MCF 10A (cell line): Measurements from ENCODE around the gene ADAP1. TPM values are rescaled to one million over a fixed set of nuclear protein-coding genes. Genes with fewer than 3 reads are reported as not detected.

ENCODE experiments used
- BruUV-seq: library from RNA; stranded (reverse); fragments of 400-500 nt; replicated peaks from 2 replicates; lab custom pipeline; 2021; lab: Mats Ljungman, UMichigan
- CTCF ChIA-PET: fragments of 300-600 bp; sonication (Branson Sonifier 250); formaldehyde crosslinking; extraction: SDS; loops from one replicate; lab custom pipeline; 2021; ENCODE audit warnings: antibody characterized with exemption, inconsistent platforms; lab: Yijun Ruan, JAX
- POLR2A ChIA-PET: fragments of 300-600, 350-650 bp; sonication (Branson Sonifier 250); formaldehyde crosslinking; extraction: SDS; loops from one replicate; lab custom pipeline; 2020; ENCODE audit warnings: antibody characterized with exemption, inconsistent platforms; lab: Yijun Ruan, JAX
- DNase-seq: peaks from one replicate; pipeline ENCODE4 v3.0.0-alpha.2; 2018; ENCODE audit not compliant: unreplicated experiment
- H3K27ac Mint-ChIP-seq: one replicate; pipeline ENCODE4 v1.8.0; 2022; ENCODE audit warnings: mild to moderate bottlenecking, low read depth, mixed read lengths; ENCODE audit not compliant: unreplicated experiment
- H3K27me3 Mint-ChIP-seq: one replicate; pipeline ENCODE4 v1.8.0; 2022; ENCODE audit warnings: mixed read lengths; ENCODE audit not compliant: insufficient read depth, unreplicated experiment
- H3K36me3 Mint-ChIP-seq: one replicate; pipeline ENCODE4 v1.8.0; 2022; ENCODE audit warnings: mild to moderate bottlenecking, moderate library complexity, mixed read lengths; ENCODE audit not compliant: insufficient read depth, unreplicated experiment
- H3K4me1 Mint-ChIP-seq: one replicate; pipeline ENCODE4 v1.8.0; 2022; ENCODE audit warnings: mixed read lengths; ENCODE audit not compliant: insufficient read depth, unreplicated experiment
- H3K4me3 Mint-ChIP-seq: one replicate; pipeline ENCODE4 v1.8.0; 2022; ENCODE audit warnings: mild to moderate bottlenecking, moderate library complexity, mixed read lengths; ENCODE audit not compliant: unreplicated experiment
- H3K9me3 Mint-ChIP-seq: one replicate; pipeline ENCODE4 v1.8.0; 2022; ENCODE audit warnings: mixed read lengths; ENCODE audit not compliant: unreplicated experiment
- intact Hi-C: fragments of 100-400 bp; cut with micrococcal nuclease; formaldehyde crosslinking; loops from 2 replicates; pipeline ENCODE4 v1.14.1; 2022
- total RNA-seq: library from RNA; stranded (reverse); gene quantifications from 2 replicates; pipeline ENCODE4 v1.2.3, GENCODE V29; 2022
- TF ChIP-seq, protein P1 (sequence below): fragments of 200-600 bp; IDR thresholded peaks from one replicate; pipeline ENCODE4 v1.8.0; 2022; ENCODE audit warnings: antibody characterized with exemption, mild to moderate bottlenecking; ENCODE audit not compliant: unreplicated experiment

ADAP1 gene
- total RNA-seq, 1 experiment from 2014 or later, result 7.0 TPM

DNA sequence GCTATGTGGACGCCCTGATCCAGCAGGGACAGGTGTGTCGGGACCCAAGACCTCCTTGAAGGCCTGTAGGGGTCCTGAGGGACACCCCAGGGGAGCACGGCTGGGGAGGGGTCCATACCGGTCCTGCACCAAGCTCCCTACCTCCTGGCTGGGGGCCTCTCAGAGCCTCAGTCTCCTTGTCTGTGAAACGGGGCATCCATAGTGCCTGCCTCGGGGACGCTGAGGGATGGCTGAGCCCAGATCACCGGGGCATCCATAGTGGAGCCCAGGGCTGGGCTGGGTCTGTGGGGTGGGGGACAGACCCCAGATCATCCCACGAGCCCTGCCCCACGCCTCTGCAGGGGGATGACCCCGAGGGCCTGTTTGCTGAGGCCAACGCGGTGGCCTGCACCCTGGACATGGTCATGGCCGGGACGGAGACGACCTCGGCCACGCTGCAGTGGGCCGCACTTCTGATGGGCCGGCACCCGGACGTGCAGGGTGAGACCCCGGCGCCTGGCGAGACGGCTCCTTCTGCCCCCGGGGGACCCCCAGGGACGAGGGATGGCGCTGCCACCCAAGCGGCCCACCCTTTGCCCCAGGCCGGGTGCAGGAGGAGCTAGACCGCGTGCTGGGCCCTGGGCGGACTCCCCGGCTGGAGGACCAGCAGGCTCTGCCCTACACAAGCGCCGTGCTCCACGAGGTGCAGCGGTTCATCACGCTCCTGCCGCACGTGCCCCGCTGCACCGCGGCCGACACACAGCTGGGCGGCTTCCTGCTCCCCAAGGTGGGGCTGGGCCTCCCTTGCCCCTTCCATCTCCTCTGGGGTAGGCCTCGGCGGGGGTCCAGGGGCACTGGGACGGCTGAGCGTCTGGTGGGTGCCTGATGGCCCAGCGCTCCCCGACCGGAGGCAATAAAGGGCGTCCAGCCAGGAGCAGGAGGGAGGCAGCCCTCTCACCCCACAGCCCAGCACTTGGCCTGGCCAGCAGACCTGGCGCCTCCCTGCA, 32.6 kb upstream of the ADAP1 start:
- TF ChIP-seq, protein P1, sequence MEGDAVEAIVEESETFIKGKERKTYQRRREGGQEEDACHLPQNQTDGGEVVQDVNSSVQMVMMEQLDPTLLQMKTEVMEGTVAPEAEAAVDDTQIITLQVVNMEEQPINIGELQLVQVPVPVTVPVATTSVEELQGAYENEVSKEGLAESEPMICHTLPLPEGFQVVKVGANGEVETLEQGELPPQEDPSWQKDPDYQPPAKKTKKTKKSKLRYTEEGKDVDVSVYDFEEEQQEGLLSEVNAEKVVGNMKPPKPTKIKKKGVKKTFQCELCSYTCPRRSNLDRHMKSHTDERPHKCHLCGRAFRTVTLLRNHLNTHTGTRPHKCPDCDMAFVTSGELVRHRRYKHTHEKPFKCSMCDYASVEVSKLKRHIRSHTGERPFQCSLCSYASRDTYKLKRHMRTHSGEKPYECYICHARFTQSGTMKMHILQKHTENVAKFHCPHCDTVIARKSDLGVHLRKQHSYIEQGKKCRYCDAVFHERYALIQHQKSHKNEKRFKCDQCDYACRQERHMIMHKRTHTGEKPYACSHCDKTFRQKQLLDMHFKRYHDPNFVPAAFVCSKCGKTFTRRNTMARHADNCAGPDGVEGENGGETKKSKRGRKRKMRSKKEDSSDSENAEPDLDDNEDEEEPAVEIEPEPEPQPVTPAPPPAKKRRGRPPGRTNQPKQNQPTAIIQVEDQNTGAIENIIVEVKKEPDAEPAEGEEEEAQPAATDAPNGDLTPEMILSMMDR, result no peak
- H3K27me3 Mint-ChIP-seq, result no peaks in the 10 kb centered on the region
- DNase-seq, result no peak
- H3K27ac Mint-ChIP-seq, result no peak overlapping the region
- intact Hi-C loops, result no loop called here
- no peak overlapping the region for H3K4me3 Mint-ChIP-seq
- POLR2A ChIA-PET, result interaction anchor here (1.2 to 1.4 kb wide), 2 partner anchors 12 to 79 kb away, joined by 3 read pairs; partner anchors contain the start of gene COX19
- H3K36me3 Mint-ChIP-seq, result no peaks in the 10 kb centered on the region
- no peaks in the 10 kb centered on the region for H3K4me1 Mint-ChIP-seq
- BruUV-seq, result no TSS peak
- H3K9me3 Mint-ChIP-seq, result no peaks in the 10 kb centered on the region
- CTCF ChIA-PET, result no interaction called here

DNA sequence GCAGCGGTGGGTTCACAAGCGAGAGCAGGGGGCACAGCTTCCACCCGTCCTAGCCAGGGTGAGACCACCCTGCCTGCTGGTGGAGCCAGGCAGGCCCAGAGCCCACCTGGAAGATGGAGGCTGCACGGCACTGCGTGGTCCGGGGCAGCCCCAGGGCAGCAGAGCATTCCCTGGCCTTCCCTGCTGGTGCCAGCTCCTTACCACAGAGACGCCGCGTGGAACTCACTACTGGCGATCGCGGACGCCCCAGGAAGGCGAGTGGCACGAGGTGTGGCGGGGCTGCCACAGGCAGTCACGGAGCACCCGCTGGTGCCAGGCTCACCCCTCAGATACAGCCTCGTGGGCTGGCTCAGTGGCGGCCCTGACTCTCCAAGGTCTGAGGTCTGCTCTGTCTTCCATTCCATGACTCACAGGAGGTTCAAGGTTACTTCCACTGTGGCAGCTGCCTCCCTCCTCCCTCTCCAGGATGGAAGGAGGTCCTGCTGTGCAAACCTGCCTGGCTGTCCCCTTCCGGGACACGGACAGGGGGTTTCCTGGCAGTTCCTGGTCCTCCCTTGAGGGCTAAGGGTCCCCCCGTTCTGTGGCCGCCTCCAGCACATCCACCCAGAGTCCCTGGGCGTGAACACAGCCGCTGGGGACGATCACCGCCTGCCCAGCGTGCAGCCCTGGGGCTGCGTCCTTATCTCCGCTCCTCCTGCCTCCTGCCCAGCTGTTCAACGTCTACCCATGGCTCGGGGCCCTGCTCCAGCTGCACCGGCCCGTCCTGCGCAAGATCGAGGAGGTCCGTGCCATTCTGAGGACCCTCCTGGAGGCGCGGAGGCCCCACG, 31.6 kb upstream of the ADAP1 start:
- ChIA-PET CTCF (no interaction called here), POLR2A (interaction anchor here (1.1 to 1.2 kb wide), 2 partner anchors 11 kb away, joined by 3 read pairs; partner anchors contain the start of gene COX19)
- DNase-seq, result peak; percentile 22
- intact Hi-C loops, result no loop called here
- Mint-ChIP-seq H3K9me3 (no peaks in the 10 kb centered on the region), H3K4me3 (no peak overlapping the region), H3K4me1 (no peaks in the 10 kb centered on the region), H3K36me3 (no peaks in the 10 kb centered on the region), H3K27me3 (no peaks in the 10 kb centered on the region), H3K27ac (no peak overlapping the region)
- no TSS peak for BruUV-seq
- TF ChIP-seq, protein P1, result no peak

DNA sequence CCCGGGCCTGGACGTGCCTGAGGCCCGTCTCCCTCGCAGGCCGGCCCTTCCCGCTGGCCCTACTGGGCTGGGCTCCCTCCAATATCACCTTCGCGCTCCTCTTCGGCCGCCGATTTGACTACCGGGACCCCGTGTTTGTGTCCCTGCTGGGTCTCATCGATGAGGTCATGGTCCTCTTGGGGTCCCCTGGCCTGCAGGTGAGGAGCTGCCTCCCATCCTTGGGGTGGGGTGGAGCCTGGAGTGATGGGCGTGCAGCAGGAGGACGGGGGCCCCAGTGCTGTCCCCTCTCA, 30.6 kb upstream of the ADAP1 start:
- BruUV-seq, result no TSS peak
- POLR2A ChIA-PET, result interaction anchor here (1.1 kb wide), 1 partner anchor 10 kb away, joined by 3 read pairs; the partner anchor contains the start of gene COX19
- H3K4me1 Mint-ChIP-seq, result no peaks in the 10 kb centered on the region

More for the DNA sequence above, 30.6 kb upstream of the ADAP1 start:
- intact Hi-C loops, result no loop called here
- TF ChIP-seq, protein P1, result no peak
- DNase-seq, result no peak
- Mint-ChIP-seq H3K27me3 (no peaks in the 10 kb centered on the region), H3K9me3 (no peaks in the 10 kb centered on the region), H3K4me3 (no peak overlapping the region), H3K27ac (no peak overlapping the region), H3K36me3 (no peaks in the 10 kb centered on the region)
- CTCF ChIA-PET, result interaction anchor here (0.7 to 1.3 kb wide), 2 partner anchors 8 to 190 kb away, joined by 3 to 4 read pairs; no protein-coding TSS in a partner anchor
